OCI-LY3 (cell line): ENCODE results near the gene MRPS23.

Source experiments
- H2AFZ ChIP-seq: fragments of 200-600, 300-600 bp; shearing (Covaris generic); 2 replicates; pipeline ENCODE4 v1.6.0; 2014; ENCODE audit warnings: antibody characterized with exemption, low read depth, low read length
- H3K27ac ChIP-seq: fragments of 200-600, 300-600 bp; sonication (generic); 2 replicates; pipeline ENCODE4 v1.5.1; 2014; ENCODE audit warnings: mild to moderate bottlenecking, low read length, moderate library complexity, mixed read lengths
- H3K27me3 ChIP-seq: fragments of 200-600, 300-600 bp; sonication (generic); 2 replicates; pipeline ENCODE4 v1.6.1; 2014; ENCODE audit warnings: low read depth, low read length, mixed read lengths
- H3K36me3 ChIP-seq: fragments of 200-600, 300-600 bp; sonication (generic); replicated peaks from 2 replicates; pipeline ENCODE3; 2014; ENCODE audit warnings: low read depth, low read length, mixed read lengths
- H3K4me1 ChIP-seq: fragments of 300-600, 200-600 bp; sonication (generic); 2 replicates; pipeline ENCODE4 v1.6.1; 2014; ENCODE audit warnings: low read length, mixed read lengths
- H3K4me2 ChIP-seq: fragments of 200-600, 300-600 bp; sonication (generic); 2 replicates; pipeline ENCODE4 v1.6.1; 2014; ENCODE audit warnings: low read length, mixed read lengths
- H3K4me3 ChIP-seq: fragments of 300-600, 200-600 bp; sonication (generic); 2 replicates; pipeline ENCODE4 v1.5.1; 2014; ENCODE audit warnings: antibody characterized with exemption, mild to moderate bottlenecking, low read length, moderate library complexity
- H3K79me2 ChIP-seq: fragments of 300-600, 200-600 bp; shearing (Covaris generic); 2 replicates; pipeline ENCODE4 v1.6.1; 2014; ENCODE audit warnings: mild to moderate bottlenecking, low read length, mixed read lengths
- H3K9ac ChIP-seq: fragments of 300-600, 200-600 bp; shearing (Covaris generic); 2 replicates; pipeline ENCODE4 v1.6.0; 2014; ENCODE audit warnings: mild to moderate bottlenecking, low read length, moderate library complexity
- H3K9me3 ChIP-seq: fragments of 200-600, 300-600 bp; shearing (Covaris generic); 2 replicates; pipeline ENCODE4 v1.6.1; 2014; ENCODE audit warnings: low read length, mixed read lengths; ENCODE audit not compliant: insufficient read depth
- H4K20me1 ChIP-seq: fragments of 200-600, 300-600 bp; sonication (generic); 2 replicates; pipeline ENCODE4 v1.6.1; 2016; ENCODE audit warnings: low read length, mixed read lengths; ENCODE audit not compliant: insufficient read depth
- CTCF ChIP-seq: fragments of 200-600, 300-600 bp; sonication (generic); IDR thresholded peaks from 2 replicates; pipeline ENCODE4 v1.5.1; 2014; ENCODE audit warnings: antibody characterized with exemption, low read length, low read depth
- EZH2phosphoT487 ChIP-seq: fragments of 200-600 bp; shearing (Covaris generic); IDR thresholded peaks from 2 replicates; pipeline ENCODE4 v1.6.1; 2018; ENCODE audit warnings: antibody characterized with exemption, mixed run types, low read depth

Gene MRPS23

GRCh38 chr17:57888311-57889216, 38.7 kb upstream of the MRPS23 start:
- H3K27me3 ChIP-seq = peaks cover 11% of the 10 kb centered on the region; the same call in 1 of the 2 replicates
- no peak overlapping the region for H2AFZ ChIP-seq
- no peak overlapping the region for H3K9ac ChIP-seq
- no peak overlapping the region for H3K4me2 ChIP-seq
- no peak overlapping the region for H3K27ac ChIP-seq
- TF ChIP-seq EZH2phosphoT487 (no peak), CTCF (no peak)
- H3K4me1 ChIP-seq = peaks cover 5% of the 10 kb centered on the region; the same call in 1 of the 2 replicates
- no peaks in the 10 kb centered on the region for H4K20me1 ChIP-seq
- H3K9me3 ChIP-seq = no peaks in the 10 kb centered on the region
- no peaks in the 10 kb centered on the region for H3K36me3 ChIP-seq
- no peak overlapping the region for H3K4me3 ChIP-seq
- H3K79me2 ChIP-seq = no peaks in the 10 kb centered on the region

- H2AFZ ChIP-seq = no peak overlapping the region
- H3K9me3 ChIP-seq = no peaks in the 10 kb centered on the region
- no peak overlapping the region for H3K9ac ChIP-seq
- H3K36me3 ChIP-seq = no peaks in the 10 kb centered on the region
- H4K20me1 ChIP-seq = no peaks in the 10 kb centered on the region
- TF ChIP-seq CTCF (no peak), EZH2phosphoT487 (no peak)
- no peaks in the 10 kb centered on the region for H3K79me2 ChIP-seq
- peaks cover 10% of the 10 kb centered on the region; the same call in 1 of the 2 replicates for H3K27me3 ChIP-seq
- no peak overlapping the region for H3K27ac ChIP-seq
- H3K4me1 ChIP-seq = no peaks in the 10 kb centered on the region
- no peak overlapping the region for H3K4me3 ChIP-seq
- no peak overlapping the region for H3K4me2 ChIP-seq
Measured at GRCh38 chr17:57887161-57887560, 37.3 kb upstream of the MRPS23 start.

GRCh38 chr17:57886020-57886419, 36.2 kb upstream of the MRPS23 start:
- Histone ChIP-seq H3K36me3 (no peaks in the 10 kb centered on the region), H3K4me3 (no peak overlapping the region), H3K4me1 (no peaks in the 10 kb centered on the region), H3K4me2 (no peak overlapping the region), H3K27me3 (0 out of 2 replicates have a peak, but pooled peaks cover 4% of the 10 kb centered on the region), H3K9me3 (no peaks in the 10 kb centered on the region), H3K27ac (no peak overlapping the region), H3K9ac (no peak overlapping the region), H3K79me2 (no peaks in the 10 kb centered on the region), H2AFZ (no peak overlapping the region), H4K20me1 (no peaks in the 10 kb centered on the region)
- TF ChIP-seq EZH2phosphoT487 (no peak), CTCF (no peak)

- no peaks in the 10 kb centered on the region for H3K36me3 ChIP-seq
- H3K9ac ChIP-seq = no peak overlapping the region
- no peak overlapping the region for H2AFZ ChIP-seq
- no peak overlapping the region for H3K4me2 ChIP-seq
- 0 out of 2 replicates have a peak, but pooled peaks cover 4% of the 10 kb centered on the region for H3K27me3 ChIP-seq
- no peaks in the 10 kb centered on the region for H4K20me1 ChIP-seq
- no peaks in the 10 kb centered on the region for H3K9me3 ChIP-seq
- no peak overlapping the region for H3K27ac ChIP-seq
- no peaks in the 10 kb centered on the region for H3K79me2 ChIP-seq
- H3K4me3 ChIP-seq = no peak overlapping the region
- H3K4me1 ChIP-seq = no peaks in the 10 kb centered on the region
- TF ChIP-seq EZH2phosphoT487 = no peak
- TF ChIP-seq CTCF = no peak
Measured at GRCh38 chr17:57885148-57885915, 35.5 kb upstream of the MRPS23 start.
